ENCODE measurements around the gene HS1BP3. TPM values are rescaled to one million over a fixed set of nuclear protein-coding genes. Genes with fewer than 3 reads are reported as not detected.

HS1BP3 gene
- total and polyA plus RNA-seq, 2 of the 13 experiments (the other 11 are each of a cell fraction or from before 2014, with no cell fraction given): 15.2 to 22.0 TPM

DNA sequence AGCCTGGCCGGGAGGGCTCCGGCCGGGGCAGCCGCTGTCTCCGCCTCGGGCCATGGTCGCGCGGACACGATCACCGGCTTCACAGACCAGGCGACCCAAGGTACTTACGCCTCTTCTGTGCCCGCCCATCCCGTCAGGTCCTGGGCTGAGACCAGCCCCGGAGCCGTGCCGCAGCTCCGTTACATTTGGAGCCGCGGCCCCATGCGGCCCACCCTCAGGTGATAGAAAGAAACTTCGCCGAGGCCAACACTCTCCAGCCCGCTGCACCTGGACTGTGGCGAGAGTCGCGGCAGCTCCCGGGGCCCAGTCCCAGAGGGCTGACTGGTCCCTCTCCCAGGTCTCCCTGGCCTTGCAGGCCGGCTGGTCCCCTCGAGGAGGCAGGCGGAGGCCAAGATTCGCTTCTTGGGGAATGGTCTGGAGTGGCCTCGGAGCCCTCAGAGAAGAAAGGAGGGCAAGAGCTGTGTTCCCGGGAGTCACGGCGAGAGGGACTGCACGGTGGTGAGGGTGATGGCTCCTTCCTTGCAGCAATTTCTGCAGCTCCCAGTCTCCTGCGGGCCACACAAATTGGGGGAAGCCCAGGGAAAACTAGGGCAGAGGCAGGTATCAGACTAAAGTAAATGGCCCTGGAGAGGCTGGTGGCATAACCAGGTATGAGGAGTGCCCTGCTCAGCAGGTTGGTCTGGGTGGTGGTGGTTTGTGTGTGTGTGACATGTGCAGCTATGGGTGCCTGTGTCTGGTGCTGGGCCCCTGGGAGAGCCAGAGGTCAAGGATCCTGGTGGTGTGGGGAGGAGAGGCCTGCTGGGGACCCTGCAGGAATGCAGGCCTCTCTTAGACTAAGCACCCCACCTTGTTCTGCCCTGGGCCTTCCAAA, 16.9 kb upstream of the HS1BP3 start (continued):
- TF ChIP-seq, protein P1, sequence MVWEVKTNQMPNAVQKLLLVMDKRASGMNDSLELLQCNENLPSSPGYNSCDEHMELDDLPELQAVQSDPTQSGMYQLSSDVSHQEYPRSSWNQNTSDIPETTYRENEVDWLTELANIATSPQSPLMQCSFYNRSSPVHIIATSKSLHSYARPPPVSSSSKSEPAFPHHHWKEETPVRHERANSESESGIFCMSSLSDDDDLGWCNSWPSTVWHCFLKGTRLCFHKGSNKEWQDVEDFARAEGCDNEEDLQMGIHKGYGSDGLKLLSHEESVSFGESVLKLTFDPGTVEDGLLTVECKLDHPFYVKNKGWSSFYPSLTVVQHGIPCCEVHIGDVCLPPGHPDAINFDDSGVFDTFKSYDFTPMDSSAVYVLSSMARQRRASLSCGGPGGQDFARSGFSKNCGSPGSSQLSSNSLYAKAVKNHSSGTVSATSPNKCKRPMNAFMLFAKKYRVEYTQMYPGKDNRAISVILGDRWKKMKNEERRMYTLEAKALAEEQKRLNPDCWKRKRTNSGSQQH (CRISPR knock-in tag; IDR thresholded peaks at IDR 0.05; ENCODE audit: low read depth): peak; percentile 63; the same call in 1 of the 2 replicates
- TF ChIP-seq YEATS4 (CRISPR knock-in tag; IDR thresholded peaks at IDR 0.05; ENCODE audit: borderline replicate concordance): no peak; the same call in 1 of the 2 replicates
- TF ChIP-seq ZSCAN21 (CRISPR knock-in tag; IDR thresholded peaks at IDR 0.05; ENCODE audit: borderline replicate concordance): peak; percentile 44; the same call in 1 of the 2 replicates
- TF ChIP-seq ZNF331 (CRISPR knock-in tag; IDR thresholded peaks at IDR 0.05): 0 out of 2 replicates have a peak, but pooled peaks have one; percentile 58
- peak; percentile 90; the same call in 1 of the 2 replicates for TF ChIP-seq MTA1 (CRISPR knock-in tag; IDR thresholded peaks at IDR 0.05; ENCODE audit: borderline replicate concordance)
- TF ChIP-seq, protein P2, sequence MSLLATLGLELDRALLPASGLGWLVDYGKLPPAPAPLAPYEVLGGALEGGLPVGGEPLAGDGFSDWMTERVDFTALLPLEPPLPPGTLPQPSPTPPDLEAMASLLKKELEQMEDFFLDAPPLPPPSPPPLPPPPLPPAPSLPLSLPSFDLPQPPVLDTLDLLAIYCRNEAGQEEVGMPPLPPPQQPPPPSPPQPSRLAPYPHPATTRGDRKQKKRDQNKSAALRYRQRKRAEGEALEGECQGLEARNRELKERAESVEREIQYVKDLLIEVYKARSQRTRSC (CRISPR knock-in tag; IDR thresholded peaks at IDR 0.05; ENCODE audit: low read depth): 0 out of 2 replicates have a peak, but pooled peaks have one; percentile 67
- no peak for TF ChIP-seq MLX (CRISPR knock-in tag; IDR thresholded peaks at IDR 0.05)
- TF ChIP-seq GTF3A (CRISPR knock-in tag; conservative IDR thresholded peaks at IDR 0.05): 0 out of 2 replicates have a peak, but pooled peaks have one; percentile 72
- TF ChIP-seq, protein P3, sequence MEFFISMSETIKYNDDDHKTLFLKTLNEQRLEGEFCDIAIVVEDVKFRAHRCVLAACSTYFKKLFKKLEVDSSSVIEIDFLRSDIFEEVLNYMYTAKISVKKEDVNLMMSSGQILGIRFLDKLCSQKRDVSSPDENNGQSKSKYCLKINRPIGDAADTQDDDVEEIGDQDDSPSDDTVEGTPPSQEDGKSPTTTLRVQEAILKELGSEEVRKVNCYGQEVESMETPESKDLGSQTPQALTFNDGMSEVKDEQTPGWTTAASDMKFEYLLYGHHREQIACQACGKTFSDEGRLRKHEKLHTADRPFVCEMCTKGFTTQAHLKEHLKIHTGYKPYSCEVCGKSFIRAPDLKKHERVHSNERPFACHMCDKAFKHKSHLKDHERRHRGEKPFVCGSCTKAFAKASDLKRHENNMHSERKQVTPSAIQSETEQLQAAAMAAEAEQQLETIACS (CRISPR knock-in tag; IDR thresholded peaks at IDR 0.05): peak; percentile 51; the same call in 1 of the 2 replicates
- no peak for TF ChIP-seq ZKSCAN5 (CRISPR knock-in tag; IDR thresholded peaks at IDR 0.05)
- peak; percentile 30; the same call in 1 of the 2 replicates for TF ChIP-seq TAF1 (CRISPR knock-in tag; IDR thresholded peaks at IDR 0.05)
- peak; percentile 61 for TF ChIP-seq BCL3 (CRISPR knock-in tag; IDR thresholded peaks at IDR 0.05)
- no peak for TF ChIP-seq ZNF180 (CRISPR knock-in tag; IDR thresholded peaks at IDR 0.05; ENCODE audit: borderline replicate concordance, low read depth)
- no peak for TF ChIP-seq ZNF569 (CRISPR knock-in tag; IDR thresholded peaks at IDR 0.05; ENCODE audit: borderline replicate concordance)
- TF ChIP-seq ZNF234 (CRISPR knock-in tag; conservative IDR thresholded peaks at IDR 0.05): 0 out of 2 replicates have a peak, but pooled peaks have one; percentile 39
- no peak for TF ChIP-seq HNRNPH1 (optimal IDR thresholded peaks at IDR 0.05; ENCODE audit: low read depth, low read length)
- TF ChIP-seq, protein P4, sequence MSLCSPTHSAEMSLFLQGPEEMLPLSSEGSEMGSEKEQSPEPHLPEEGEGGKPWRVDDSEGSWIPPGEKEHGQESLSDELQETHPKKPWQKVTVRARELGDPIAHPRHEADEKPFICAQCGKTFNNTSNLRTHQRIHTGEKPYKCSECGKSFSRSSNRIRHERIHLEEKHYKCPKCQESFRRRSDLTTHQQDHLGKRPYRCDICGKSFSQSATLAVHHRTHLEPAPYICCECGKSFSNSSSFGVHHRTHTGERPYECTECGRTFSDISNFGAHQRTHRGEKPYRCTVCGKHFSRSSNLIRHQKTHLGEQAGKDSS (CRISPR knock-in tag; IDR thresholded peaks at IDR 0.05; ENCODE audit: borderline replicate concordance, low read depth): 0 out of 2 replicates have a peak, but pooled peaks have one; percentile 79
- 0 out of 2 replicates have a peak, but pooled peaks have one; percentile 39 for TF ChIP-seq ZNF577 (CRISPR knock-in tag; IDR thresholded peaks at IDR 0.05; ENCODE audit: borderline replicate concordance, low read depth)
- TF ChIP-seq ZNF557 (CRISPR knock-in tag; IDR thresholded peaks at IDR 0.05): 0 out of 2 replicates have a peak, but pooled peaks have one; percentile 32
- peak; percentile 75; the same call in 1 of the 2 replicates for TF ChIP-seq NR2F2 (IDR thresholded peaks at IDR 0.05; ENCODE audit: borderline replicate concordance, low read depth)
- TF ChIP-seq ZNF350 (CRISPR knock-in tag; IDR thresholded peaks at IDR 0.05; ENCODE audit: borderline replicate concordance, low read depth): peak; percentile 10; the same call in 1 of the 2 replicates

Data from HepG2 (cell line).